Measurements from ENCODE around the gene ATP5PD.
"Not testable (repeated sequence)": the region's sequence is repeated elsewhere in the genome, so short reads cannot be mapped to it uniquely, and the experiment has no call there.

ATP5PD gene

GRCh38 chr17:75013092-75013559 is 33.6 kb downstream of the ATP5PD start:
- no peak for DNase-seq

- DNase-seq = peak; percentile 80
These were observed 34.2 kb downstream of the ATP5PD start, which contains the start of gene MRPL58 for GRCh38 chr17:75012346-75013091. TSS of gene MRPL58 (plus strand) at chr17:75012670. CDS start at chr17:75012687, 17 bp downstream.

GRCh38 chr17:75012096-75012345 is 34.7 kb downstream of the ATP5PD start:
- DNase-seq = no peak

- no peak for DNase-seq
These were observed 35.2 kb downstream of the ATP5PD start for GRCh38 chr17:75011401-75012095.

- DNase-seq = no peak
These were observed 35.9 kb downstream of the ATP5PD start for GRCh38 chr17:75010683-75011400.

- no peak for DNase-seq
These were observed 37.5 kb downstream of the ATP5PD start for GRCh38 chr17:75009139-75009724.

GRCh38 chr17:75008373-75008772 is 38.4 kb downstream of the ATP5PD start:
- no peak for DNase-seq

GRCh38 chr17:75006653-75007052 is 40.1 kb downstream of the ATP5PD start:
- no peak for DNase-seq

GRCh38 chr17:75006084-75006483 is 40.7 kb downstream of the ATP5PD start:
- not testable (repeated sequence) for DNase-seq

- no peak for DNase-seq
These were observed 41.5 kb downstream of the ATP5PD start for GRCh38 chr17:75005291-75005690.

- no peak for DNase-seq
These were observed 42.4 kb downstream of the ATP5PD start for GRCh38 chr17:75004371-75004770.

GRCh38 chr17:75003957-75004355 is 42.8 kb downstream of the ATP5PD start:
- DNase-seq = no peak

GRCh38 chr17:75003070-75003956 is 43.5 kb downstream of the ATP5PD start:
- DNase-seq = no peak

GRCh38 chr17:75001915-75002843 is 44.6 kb downstream of the ATP5PD start:
- no peak for DNase-seq

- no peak for DNase-seq
These were observed 47.2 kb downstream of the ATP5PD start for GRCh38 chr17:74999523-74999922.

- DNase-seq = no peak
These were observed 48.0 kb downstream of the ATP5PD start for GRCh38 chr17:74998783-74999182.

- no peak for DNase-seq
These were observed 50.9 kb downstream of the ATP5PD start for GRCh38 chr17:74995847-74996246.

- no peak for DNase-seq
These were observed 52.3 kb downstream of the ATP5PD start for GRCh38 chr17:74994440-74994839.

- DNase-seq = no peak
These were observed 54.5 kb downstream of the ATP5PD start for GRCh38 chr17:74992223-74992622.

- no peak for DNase-seq
These were observed 56.1 kb downstream of the ATP5PD start for GRCh38 chr17:74990581-74991105.
